Upper lobe of left lung (tissue), 4 donors: ENCODE measurements around the gene PTPRM.

Experiments
- CTCF ChIP-seq, 6 experiments: fragments of 450-650 bp in 4 of 6; fragments of 200-600 bp in 2 of 6; sonication (generic) in 2 of 6; IDR thresholded peaks; one replicate each; pipeline ENCODE4 v1.5.1; 2016 to 2019; ENCODE audit warnings: antibody characterized with exemption in 6 of 6
- EP300 ChIP-seq, 4 donors: sonication (generic); formaldehyde crosslinking; IDR thresholded peaks; one replicate each; pipeline ENCODE4 v1.5.1; 2017; ENCODE audit warnings: antibody characterized with exemption in 4 of 4, control low read depth in 2 of 4
- POLR2A ChIP-seq, 4 donors: fragments of 450-650 bp; IDR thresholded peaks; one replicate each; pipeline ENCODE4 v1.5.1; 2016 to 2017; ENCODE audit warnings: antibody characterized with exemption in 4 of 4, mild to moderate bottlenecking in 2 of 4
- POLR2AphosphoS5 ChIP-seq, 2 donors: sonication (generic); formaldehyde crosslinking; IDR thresholded peaks; one replicate each; pipeline ENCODE4 v1.5.1; 2017; ENCODE audit warnings: antibody characterized with exemption in 2 of 2

DNA sequence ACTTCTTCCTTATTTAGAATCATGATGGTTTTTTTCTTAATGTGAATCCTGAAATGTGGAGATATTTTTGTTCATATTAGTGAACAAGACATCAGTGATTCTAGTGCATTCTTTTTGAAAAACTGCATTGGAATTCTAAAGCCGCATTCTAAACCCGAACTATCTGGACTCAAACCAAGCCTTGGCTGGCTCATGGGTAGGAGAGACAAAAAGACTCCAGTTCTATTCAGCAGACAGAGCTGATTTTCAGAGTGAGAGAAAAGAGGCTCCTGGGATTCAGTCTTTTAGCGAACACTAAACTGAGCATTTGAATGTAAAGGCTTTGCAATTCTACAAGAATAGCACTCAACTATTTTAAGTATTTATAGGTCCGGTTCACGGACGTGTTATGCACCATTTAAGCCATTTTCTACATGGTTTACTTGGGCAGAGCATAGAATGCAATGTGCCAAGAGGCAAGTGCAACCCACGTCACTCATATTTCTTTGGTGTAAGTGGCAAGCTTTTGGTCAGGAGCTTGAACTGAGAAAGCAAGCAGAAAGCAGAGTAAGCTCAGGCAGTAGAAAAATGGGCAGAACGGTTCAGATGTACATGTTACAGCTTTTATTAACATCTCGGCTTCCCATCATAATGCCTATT, 814.8 kb downstream of the PTPRM start:
- TF ChIP-seq POLR2A (IDR thresholded peaks at IDR 0.05) (no peak), CTCF (IDR thresholded peaks at IDR 0.05) (no peak), POLR2AphosphoS5 (IDR thresholded peaks at IDR 0.05) (no peak), EP300 (IDR thresholded peaks at IDR 0.05) (no peak)
